Tibial artery (tissue), 4 donors: ENCODE data around the gene APOA4.

Experiments
- DNase-seq, 2 donors: peaks; one replicate each; pipeline ENCODE4 v3.0.0-alpha.2; 2019
- H3K27ac ChIP-seq, 2 donors: fragments of 200-600 bp; sonication (generic) in 1 of 2; 1 replicate in 1 of 2; 2 replicates in 1 of 2; pipeline ENCODE4 v1.5.1; 2018 to 2019; ENCODE audit warnings: mild to moderate bottlenecking in 1 of 2
- H3K27me3 ChIP-seq, 2 donors: fragments of 200-600 bp; sonication (generic) in 1 of 2; one replicate each; pipeline versions ENCODE4 v1.5.1 to v1.6.0; 2016 to 2019
- H3K36me3 ChIP-seq, 3 donors: fragments of 200-600 bp; sonication (generic) in 2 of 3; one replicate each; pipeline ENCODE4 v1.5.1; 2016 to 2019; ENCODE audit warnings: mild to moderate bottlenecking in 2 of 3
- H3K4me1 ChIP-seq, 4 donors: fragments of 200-600 bp; sonication (generic) in 2 of 4; 1 replicate in 3 of 4; 2 replicates in 1 of 4; pipeline ENCODE4 v1.5.1; 2016 to 2019
- H3K4me3 ChIP-seq, 2 donors: fragments of 200-600 bp; sonication (generic) in 1 of 2; 1 replicate in 1 of 2; 2 replicates in 1 of 2; pipeline ENCODE4 v1.5.1; 2018 to 2019; ENCODE audit warnings: mild to moderate bottlenecking in 2 of 2
- H3K9me3 ChIP-seq, 3 donors: fragments of 200-600 bp; sonication (generic) in 1 of 3; one replicate each; pipeline ENCODE4 v1.5.1; 2016 to 2019
- intact Hi-C: fragments of 100-400 bp; cut with DNase I; formaldehyde crosslinking; loops from one replicate; pipeline ENCODE4 v1.15.0; 2023; ENCODE audit warnings: low total_unique reads
- TF ChIP-seq, protein P1 (sequence below), 2 experiments: fragments of 200-600 bp in 1 of 2; fragments of 450-650 bp in 1 of 2; IDR thresholded peaks; one replicate each; pipeline ENCODE4 v1.5.1; 2017 to 2019; ENCODE audit warnings: antibody characterized with exemption in 2 of 2, mild to moderate bottlenecking in 1 of 2, moderate library complexity in 1 of 2

Gene APOA4

DNA sequence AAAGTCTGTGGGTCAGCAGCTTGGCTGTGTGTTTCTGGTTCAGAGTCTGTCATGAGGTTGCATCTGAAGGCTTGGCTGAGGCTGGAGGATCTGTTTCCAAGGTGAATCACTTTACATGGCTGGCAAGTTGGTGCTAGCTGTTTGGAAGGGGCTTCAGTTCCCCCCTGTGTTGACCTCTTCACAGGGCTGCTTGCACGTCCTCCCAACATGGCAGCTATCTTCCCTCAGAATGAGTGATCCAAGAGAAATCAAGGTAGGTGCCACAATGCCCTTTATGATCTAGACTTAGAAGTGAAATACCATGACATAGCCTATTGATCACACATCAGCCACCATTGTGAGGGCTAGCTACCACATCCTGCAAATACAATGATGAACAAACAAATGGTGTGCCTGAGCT, 9.9 kb downstream of the APOA4 start:
- H3K27ac ChIP-seq, result no peak overlapping the region
- H3K4me3 ChIP-seq, result no peak overlapping the region
- H3K27me3 ChIP-seq, result no peaks in the 10 kb centered on the region
- TF ChIP-seq, protein P1, sequence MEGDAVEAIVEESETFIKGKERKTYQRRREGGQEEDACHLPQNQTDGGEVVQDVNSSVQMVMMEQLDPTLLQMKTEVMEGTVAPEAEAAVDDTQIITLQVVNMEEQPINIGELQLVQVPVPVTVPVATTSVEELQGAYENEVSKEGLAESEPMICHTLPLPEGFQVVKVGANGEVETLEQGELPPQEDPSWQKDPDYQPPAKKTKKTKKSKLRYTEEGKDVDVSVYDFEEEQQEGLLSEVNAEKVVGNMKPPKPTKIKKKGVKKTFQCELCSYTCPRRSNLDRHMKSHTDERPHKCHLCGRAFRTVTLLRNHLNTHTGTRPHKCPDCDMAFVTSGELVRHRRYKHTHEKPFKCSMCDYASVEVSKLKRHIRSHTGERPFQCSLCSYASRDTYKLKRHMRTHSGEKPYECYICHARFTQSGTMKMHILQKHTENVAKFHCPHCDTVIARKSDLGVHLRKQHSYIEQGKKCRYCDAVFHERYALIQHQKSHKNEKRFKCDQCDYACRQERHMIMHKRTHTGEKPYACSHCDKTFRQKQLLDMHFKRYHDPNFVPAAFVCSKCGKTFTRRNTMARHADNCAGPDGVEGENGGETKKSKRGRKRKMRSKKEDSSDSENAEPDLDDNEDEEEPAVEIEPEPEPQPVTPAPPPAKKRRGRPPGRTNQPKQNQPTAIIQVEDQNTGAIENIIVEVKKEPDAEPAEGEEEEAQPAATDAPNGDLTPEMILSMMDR (IDR thresholded peaks at IDR 0.05), result no peak
- no peaks in the 10 kb centered on the region for H3K9me3 ChIP-seq
- peaks cover 0 to 3% (median 0%) of the 10 kb centered on the region in 4 donors for H3K4me1 ChIP-seq
- no peak for DNase-seq
- no peaks in the 10 kb centered on the region for H3K36me3 ChIP-seq
- intact Hi-C loops, result no loop called here

DNA sequence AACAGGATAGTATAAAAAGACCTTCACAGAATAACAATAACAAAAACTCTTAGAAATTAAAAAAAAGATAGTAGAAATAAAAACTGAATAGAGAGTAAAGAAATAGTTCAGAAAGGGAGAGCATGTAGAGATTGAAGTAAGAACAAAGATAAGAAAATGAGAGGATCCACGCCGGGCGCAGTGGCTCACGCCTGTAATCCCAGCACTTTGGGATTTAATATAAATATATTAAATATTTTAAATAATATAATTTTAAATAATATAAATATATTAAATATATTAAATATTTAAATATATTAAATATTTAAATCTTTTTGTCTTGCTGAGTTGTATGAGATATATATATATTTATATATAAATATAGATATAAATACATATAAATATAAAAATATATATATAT, 11.0 kb downstream of the APOA4 start:
- Histone ChIP-seq H3K9me3 (no peaks in the 10 kb centered on the region), H3K27ac (no peak overlapping the region), H3K36me3 (no peaks in the 10 kb centered on the region), H3K4me1 (peaks cover 0 to 3% (median 0%) of the 10 kb centered on the region in 4 donors), H3K27me3 (no peaks in the 10 kb centered on the region), H3K4me3 (no peak overlapping the region)
- DNase-seq, result no peak
- TF ChIP-seq, protein P1 (IDR thresholded peaks at IDR 0.05), result no peak
- intact Hi-C loops, result no loop called here

DNA sequence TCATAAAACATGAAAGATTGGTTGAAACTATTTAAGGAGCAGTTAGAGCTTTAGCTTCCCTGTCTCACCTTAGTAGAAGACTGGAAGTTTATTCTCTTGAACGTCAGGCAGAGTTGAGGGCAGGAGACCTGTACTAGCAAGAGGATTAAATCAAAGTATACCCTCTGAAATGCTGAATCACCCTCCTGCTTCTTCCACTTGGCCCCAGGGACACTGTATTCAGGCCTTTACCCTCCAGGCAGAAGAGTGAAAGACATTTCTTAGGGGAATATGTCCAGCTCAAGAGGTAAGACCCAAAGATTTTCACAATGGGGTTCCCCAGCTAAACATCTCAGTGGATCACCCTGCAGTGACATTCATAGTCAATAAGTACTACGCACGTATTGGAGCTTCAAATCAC, 11.9 kb downstream of the APOA4 start:
- DNase-seq, result no peak
- H3K4me1 ChIP-seq, result peaks cover 0 to 3% (median 0%) of the 10 kb centered on the region in 4 donors
- no peaks in the 10 kb centered on the region for H3K36me3 ChIP-seq
- intact Hi-C loops, result no loop called here
- H3K4me3 ChIP-seq, result no peak overlapping the region
- no peaks in the 10 kb centered on the region for H3K27me3 ChIP-seq
- H3K27ac ChIP-seq, result no peak overlapping the region
- TF ChIP-seq, protein P1 (IDR thresholded peaks at IDR 0.05), result no peak
- no peaks in the 10 kb centered on the region for H3K9me3 ChIP-seq

DNA sequence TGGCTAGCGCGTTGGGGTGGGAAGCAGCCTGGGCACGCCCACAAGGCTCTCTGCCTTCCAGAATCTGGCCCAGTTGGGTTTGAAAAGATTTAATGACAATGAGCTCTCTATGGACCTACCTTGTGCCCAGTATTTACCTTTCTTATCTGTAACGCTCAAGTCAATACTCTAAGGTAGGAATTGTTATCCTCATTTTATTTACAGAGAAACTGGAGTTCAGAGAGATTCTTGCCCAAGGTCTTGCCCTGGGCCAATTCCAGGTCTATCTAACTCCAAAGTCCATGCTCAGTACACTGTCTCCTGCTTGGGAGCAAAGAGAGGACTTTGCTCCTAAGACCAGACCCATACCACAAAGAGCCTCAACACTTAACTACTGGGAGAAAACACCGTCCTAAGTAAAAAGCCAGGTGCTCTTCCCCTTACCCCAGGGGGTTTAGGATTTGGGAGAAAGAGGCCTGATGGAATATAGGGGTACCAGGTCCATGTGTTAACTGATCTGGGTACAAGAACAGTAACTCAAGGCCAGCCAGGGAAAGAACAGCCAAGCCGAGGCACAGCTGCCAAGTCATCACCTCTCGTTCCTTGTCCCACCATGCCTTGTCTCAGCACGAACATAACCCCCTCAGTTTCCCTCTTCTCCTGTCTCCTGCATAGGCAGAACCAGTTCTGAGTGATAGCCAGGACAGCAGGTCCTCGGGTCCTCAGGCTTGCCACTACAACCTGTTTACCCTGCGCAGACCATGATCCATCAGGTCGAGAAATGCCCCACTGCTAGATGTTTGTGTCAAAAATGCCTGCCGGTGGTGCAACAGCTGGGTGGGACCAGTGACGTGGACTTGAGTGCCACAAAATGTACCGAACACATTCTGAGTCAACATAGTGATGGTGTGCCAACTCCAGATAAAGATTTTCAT, 14.6 kb downstream of the APOA4 start:
- DNase-seq, result no peak
- TF ChIP-seq, protein P1 (IDR thresholded peaks at IDR 0.05), result no peak
- H3K27me3 ChIP-seq, result no peaks in the 10 kb centered on the region
- intact Hi-C loops, result no loop called here
- H3K9me3 ChIP-seq, result no peaks in the 10 kb centered on the region
- no peaks in the 10 kb centered on the region for H3K4me1 ChIP-seq
- no peak overlapping the region for H3K4me3 ChIP-seq
- no peaks in the 10 kb centered on the region for H3K36me3 ChIP-seq
- H3K27ac ChIP-seq, result no peak overlapping the region

DNA sequence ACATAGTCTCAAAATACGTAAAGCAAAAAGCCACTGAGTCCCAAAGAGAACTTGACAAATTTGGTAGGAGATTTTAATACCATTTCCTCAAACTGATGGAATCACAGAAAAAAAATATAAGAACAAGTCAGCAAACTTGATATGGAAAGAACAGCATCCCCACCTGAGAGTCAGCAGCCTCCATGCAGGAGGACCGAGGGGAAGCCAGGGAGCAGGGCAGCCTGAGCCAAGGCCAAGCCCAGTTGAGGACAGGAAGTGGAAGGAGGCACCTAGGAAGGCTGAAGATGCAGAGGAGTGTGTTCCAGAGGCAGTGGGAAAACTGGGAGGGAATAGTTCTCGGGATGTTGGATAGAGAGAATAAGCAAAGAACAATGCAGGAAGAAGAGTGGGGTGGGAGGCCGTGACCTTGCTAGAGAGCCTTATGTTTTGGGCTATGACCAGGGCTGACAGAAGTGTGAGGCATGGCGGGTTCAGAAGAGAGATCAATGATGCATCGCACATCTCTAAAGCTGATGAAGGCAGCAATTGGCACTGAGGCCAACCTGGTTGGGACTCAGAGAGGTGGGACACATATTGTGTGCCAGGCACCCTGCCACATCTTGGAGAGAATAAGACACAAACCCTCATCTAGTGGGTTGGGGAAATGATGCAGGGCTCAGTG, 15.4 kb downstream of the APOA4 start:
- H3K27ac ChIP-seq, result no peak overlapping the region

More for the DNA sequence above, 15.4 kb downstream of the APOA4 start:
- intact Hi-C loops, result no loop called here
- Histone ChIP-seq H3K27me3 (no peaks in the 10 kb centered on the region), H3K9me3 (no peaks in the 10 kb centered on the region), H3K36me3 (no peaks in the 10 kb centered on the region), H3K4me1 (no peaks in the 10 kb centered on the region), H3K4me3 (no peak overlapping the region)
- DNase-seq, result no peak
- TF ChIP-seq, protein P1 (IDR thresholded peaks at IDR 0.05), result no peak
